Mesendoderm (in vitro differentiated cells): ENCODE measurements around the gene RBM23.

ENCODE experiments used
- DNase-seq: peaks from one replicate; pipeline ENCODE4 v3.0.0; 2013
- H2AK5ac ChIP-seq: 2 replicates; pipeline ENCODE4 v1.6.1; 2013; ENCODE audit warnings: low read length, inconsistent platforms
- H2BK120ac ChIP-seq: 2 replicates; pipeline ENCODE4 v1.6.1; 2013; ENCODE audit warnings: low read depth, mild to moderate bottlenecking, low read length, moderate library complexity, mixed read lengths
- H2BK15ac ChIP-seq: replicated peaks from 2 replicates; pipeline ENCODE4 v1.6.1; 2013; ENCODE audit warnings: low read depth, mild to moderate bottlenecking, moderate library complexity
- H2BK5ac ChIP-seq: 2 replicates; pipeline ENCODE4 v1.6.1; 2013; ENCODE audit warnings: low read length, inconsistent platforms
- H3K18ac ChIP-seq: 2 replicates; pipeline ENCODE4 v1.6.1; 2013; ENCODE audit warnings: mild to moderate bottlenecking, low read length, mixed read lengths
- H3K23ac ChIP-seq: one replicate; pipeline ENCODE4 v1.6.1; 2013; ENCODE audit warnings: low read length
- H3K27ac ChIP-seq: 2 replicates; pipeline ENCODE4 v1.5.1; 2013; ENCODE audit warnings: low read depth, mild to moderate bottlenecking, inconsistent platforms, low read length, moderate library complexity
- H3K27me3 ChIP-seq: 2 replicates; pipeline ENCODE4 v1.6.1; 2013; ENCODE audit warnings: low read length, control low read depth, mild to moderate bottlenecking, inconsistent platforms; ENCODE audit not compliant: insufficient read depth, poor library complexity
- H3K36me3 ChIP-seq: 2 replicates; pipeline ENCODE4 v1.6.1; 2013; ENCODE audit warnings: low read length, inconsistent platforms; ENCODE audit not compliant: control insufficient read depth, insufficient read depth
- H3K4ac ChIP-seq: one replicate; pipeline ENCODE4 v1.6.1; 2013; ENCODE audit warnings: low read depth, mild to moderate bottlenecking, low read length, moderate library complexity
- H3K4me1 ChIP-seq: 2 replicates; pipeline ENCODE4 v1.6.1; 2013; ENCODE audit warnings: low read depth, low read length, inconsistent platforms; ENCODE audit not compliant: control insufficient read depth
- H3K4me2 ChIP-seq: 2 replicates; pipeline ENCODE4 v1.6.1; 2013; ENCODE audit warnings: low read length
- H3K4me3 ChIP-seq: 2 replicates; pipeline ENCODE4 v1.5.1; 2013; ENCODE audit warnings: mild to moderate bottlenecking, low read length
- H3K56ac ChIP-seq: one replicate; pipeline ENCODE4 v1.6.1; 2013; ENCODE audit warnings: low read length
- H3K79me1 ChIP-seq: 2 replicates; pipeline ENCODE4 v1.6.1; 2013; ENCODE audit warnings: low read length, inconsistent platforms
- H3K79me2 ChIP-seq: 2 replicates; pipeline ENCODE4 v1.6.1; 2013; ENCODE audit warnings: mild to moderate bottlenecking, low read length; ENCODE audit not compliant: control insufficient read depth, insufficient read depth
- H3K9ac ChIP-seq: 2 replicates; pipeline ENCODE4 v1.6.1; 2013; ENCODE audit warnings: low read length, inconsistent platforms
- H4K5ac ChIP-seq: one replicate; pipeline ENCODE4 v1.6.1; 2013; ENCODE audit warnings: low read length
- H4K8ac ChIP-seq: one replicate; pipeline ENCODE4 v1.6.1; 2013; ENCODE audit warnings: low read depth, mild to moderate bottlenecking, control low read depth, low read length, moderate library complexity
- WGBS: extraction: QIAGEN DNeasy Blood & Tissue Kit; methylation state at CpG from one replicate; pipeline ENCODE4 v1.1.7; 2013; ENCODE audit warnings: low lambda C conversion rate, missing lambda C conversion rate; ENCODE audit not compliant: insufficient coverage; ENCODE audit errors: extremely low coverage; 5-methylcytosine and 5-hydroxymethylcytosine counted together

The RBM23 gene

DNA sequence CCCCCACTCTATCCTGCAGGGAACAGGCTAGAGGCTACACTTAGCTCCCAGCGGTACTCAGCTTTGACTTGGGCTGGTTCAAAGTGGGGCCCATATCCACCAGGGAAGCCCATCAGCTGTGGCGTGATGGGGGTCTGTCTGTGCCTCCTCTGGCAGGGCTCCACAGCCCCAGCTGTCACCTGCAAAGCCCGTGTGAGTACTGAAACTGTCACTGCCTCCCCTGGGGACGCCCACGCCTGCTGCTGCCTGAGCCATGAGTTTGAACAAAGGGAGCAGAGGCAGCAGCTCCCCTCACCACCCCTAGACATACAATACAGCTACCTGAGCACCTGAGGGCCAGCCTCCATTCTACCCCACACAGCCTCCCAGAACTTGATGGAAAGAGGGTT is 31.0 kb downstream of the RBM23 start:
- H3K79me2 ChIP-seq, result no peaks in the 10 kb centered on the region
- peak overlapping the region; percentile 54 for H3K4me2 ChIP-seq
- H3K18ac ChIP-seq, result no peak overlapping the region
- H2BK120ac ChIP-seq, result no peak overlapping the region
- no peaks in the 10 kb centered on the region for H3K27me3 ChIP-seq
- H4K5ac ChIP-seq, result peak overlapping the region; percentile 37
- no peak overlapping the region for H3K4me3 ChIP-seq
- H2BK5ac ChIP-seq, result no peak overlapping the region
- H3K36me3 ChIP-seq, result no peaks in the 10 kb centered on the region
- no CpG with 5 or more reads among the region's 5 CpGs for WGBS
- H3K23ac ChIP-seq, result no peak overlapping the region
- H3K9ac ChIP-seq, result peak overlapping the region; percentile 77
- H3K4ac ChIP-seq, result no peak overlapping the region
- H2BK15ac ChIP-seq, result no peak overlapping the region
- no peak for DNase-seq
- peak overlapping the region; percentile 81 for H3K56ac ChIP-seq
- H2AK5ac ChIP-seq, result peak overlapping the region; percentile 48
- no peak overlapping the region for H3K27ac ChIP-seq
- no peaks in the 10 kb centered on the region for H3K79me1 ChIP-seq
- H3K4me1 ChIP-seq, result peaks cover 9% of the 10 kb centered on the region
- no peak overlapping the region for H4K8ac ChIP-seq

DNA sequence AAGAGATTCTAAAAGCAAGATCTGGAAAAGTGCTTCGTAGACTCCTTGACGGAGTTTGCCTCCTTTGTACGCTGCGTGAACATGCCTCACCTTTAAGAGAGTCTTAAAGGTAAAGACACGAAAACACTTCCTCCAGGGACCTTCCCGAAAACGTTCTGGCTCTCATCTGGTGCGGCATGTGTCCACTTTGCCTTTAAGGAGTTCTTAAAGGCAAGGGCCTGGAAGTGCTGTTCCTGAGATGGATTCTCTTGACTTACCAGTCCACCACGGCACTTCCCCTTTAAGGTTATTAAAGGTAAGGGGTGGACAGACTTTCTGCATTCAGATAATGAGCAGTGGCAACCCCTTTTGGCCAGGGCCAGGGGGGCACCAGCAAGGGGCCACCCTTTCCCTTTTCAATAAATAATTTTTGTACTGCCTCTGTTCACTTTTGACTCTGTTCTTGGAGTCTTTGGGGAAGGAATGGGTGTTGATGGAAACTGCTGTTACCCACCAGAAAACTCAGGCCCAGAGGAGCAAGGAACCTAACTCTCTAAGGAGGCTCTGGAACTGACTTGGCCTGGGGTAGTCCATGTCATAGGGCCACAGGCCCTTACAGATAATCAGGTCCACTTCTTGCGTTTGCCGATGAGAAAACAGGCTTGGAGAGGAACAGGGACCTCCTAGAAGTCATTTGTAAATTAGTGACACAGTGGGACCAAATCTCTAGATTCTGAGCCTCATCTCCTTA is 31.5 kb downstream of the RBM23 start:
- no peak overlapping the region for H3K23ac ChIP-seq
- no peak overlapping the region for H2BK15ac ChIP-seq
- H4K5ac ChIP-seq, result peak overlapping the region; percentile 37
- H2AK5ac ChIP-seq, result peak overlapping the region; percentile 48
- no peak overlapping the region for H2BK120ac ChIP-seq
- no peak overlapping the region for H2BK5ac ChIP-seq
- peak overlapping the region; percentile 81 for H3K56ac ChIP-seq
- H3K18ac ChIP-seq, result peak overlapping the region; percentile 85
- DNase-seq, result peak; percentile 98
- H3K79me2 ChIP-seq, result no peaks in the 10 kb centered on the region
- no peaks in the 10 kb centered on the region for H3K27me3 ChIP-seq
- peak overlapping the region; percentile 91 for H3K27ac ChIP-seq
- peak overlapping the region; percentile 84 for H3K4ac ChIP-seq
- H3K4me3 ChIP-seq, result peak overlapping the region; percentile 7
- H3K4me1 ChIP-seq, result peaks cover 13% of the 10 kb centered on the region
- peak overlapping the region; percentile 77 for H3K9ac ChIP-seq
- H4K8ac ChIP-seq, result no peak overlapping the region
- H3K79me1 ChIP-seq, result no peaks in the 10 kb centered on the region
- H3K36me3 ChIP-seq, result no peaks in the 10 kb centered on the region
- no CpG with 5 or more reads among the region's 11 CpGs for WGBS
- peak overlapping the region; percentile 54 for H3K4me2 ChIP-seq

DNA sequence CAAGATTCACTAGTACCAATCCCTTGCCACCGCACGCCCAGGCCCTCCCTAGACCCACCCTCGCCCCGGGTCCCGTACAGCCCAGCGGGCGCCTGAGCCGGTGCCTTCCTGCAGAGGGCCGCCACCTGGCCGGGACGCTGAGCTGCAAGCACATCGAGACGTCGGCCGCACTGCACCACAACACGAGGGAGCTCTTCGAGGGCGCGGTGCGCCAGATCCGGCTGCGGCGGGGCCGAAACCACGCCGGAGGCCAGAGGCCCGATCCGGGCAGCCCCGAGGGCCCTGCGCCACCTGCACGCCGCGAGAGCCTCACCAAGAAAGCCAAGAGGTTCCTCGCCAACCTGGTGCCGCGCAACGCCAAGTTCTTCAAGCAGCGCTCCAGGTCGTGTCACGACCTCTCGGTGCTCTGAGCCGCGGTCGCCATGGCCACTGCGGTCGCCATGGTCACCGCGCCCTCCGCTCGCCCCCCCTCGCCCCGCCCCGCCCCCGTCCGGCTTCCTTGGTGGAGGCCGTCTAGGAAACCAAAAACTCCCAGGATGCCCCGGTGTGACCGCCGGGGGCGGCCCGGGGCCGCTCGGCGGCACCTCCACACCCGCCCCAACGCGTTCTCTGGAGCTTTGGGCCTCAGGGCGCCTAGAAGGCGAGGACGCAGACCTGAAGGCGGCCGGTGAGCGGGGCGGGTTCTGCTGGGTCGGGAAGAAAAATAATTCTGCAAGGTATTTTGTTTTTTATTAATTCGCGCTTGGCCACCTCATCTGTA is 32.3 kb downstream of the RBM23 start:
- H4K8ac ChIP-seq, result no peak overlapping the region
- no CpG with 5 or more reads among the region's 77 CpGs for WGBS
- H2BK5ac ChIP-seq, result no peak overlapping the region
- peak overlapping the region; percentile 91 for H3K27ac ChIP-seq
- H3K4me1 ChIP-seq, result peaks cover 15% of the 10 kb centered on the region
- peak overlapping the region; percentile 75 for H3K4me2 ChIP-seq
- no peak overlapping the region for H4K5ac ChIP-seq
- no peak overlapping the region for H2AK5ac ChIP-seq
- H3K4ac ChIP-seq, result peak overlapping the region; percentile 84
- H3K79me1 ChIP-seq, result no peaks in the 10 kb centered on the region
- H3K36me3 ChIP-seq, result no peaks in the 10 kb centered on the region
- H3K18ac ChIP-seq, result peak overlapping the region; percentile 85
- peak overlapping the region; percentile 77 for H3K9ac ChIP-seq
- H2BK15ac ChIP-seq, result no peak overlapping the region
- H3K23ac ChIP-seq, result peak overlapping the region; percentile 10
- no peaks in the 10 kb centered on the region for H3K27me3 ChIP-seq
- H3K56ac ChIP-seq, result peak overlapping the region; percentile 86
- H2BK120ac ChIP-seq, result no peak overlapping the region
- H3K79me2 ChIP-seq, result no peaks in the 10 kb centered on the region
- DNase-seq, result peak; percentile 94
- peak overlapping the region; percentile 44 for H3K4me3 ChIP-seq

DNA sequence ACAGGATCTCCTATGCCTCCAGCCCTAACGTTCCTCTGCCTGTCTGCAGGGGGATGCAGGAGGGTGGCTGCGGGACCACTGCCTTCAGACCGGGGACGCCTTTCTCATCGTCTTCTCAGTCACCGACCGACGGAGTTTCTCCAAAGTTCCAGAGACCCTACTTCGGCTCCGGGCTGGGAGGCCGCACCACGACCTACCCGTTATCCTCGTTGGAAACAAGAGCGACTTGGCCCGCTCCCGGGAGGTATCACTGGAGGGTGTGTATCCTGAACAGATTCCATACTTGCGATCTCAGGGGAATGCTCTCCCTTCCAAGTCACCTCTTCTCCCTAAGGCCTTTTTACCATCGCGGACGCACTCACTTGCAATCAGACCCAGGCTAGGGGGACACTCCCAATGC is 33.0 kb downstream of the RBM23 start:
- Histone ChIP-seq H3K4ac (no peak overlapping the region), H4K8ac (no peak overlapping the region), H2BK120ac (no peak overlapping the region), H2AK5ac (peak overlapping the region; percentile 15), H3K56ac (peak overlapping the region; percentile 86), H3K36me3 (no peaks in the 10 kb centered on the region), H2BK5ac (no peak overlapping the region), H3K4me3 (no peak overlapping the region), H3K4me2 (no peak overlapping the region), H3K4me1 (peaks cover 15% of the 10 kb centered on the region), H3K27me3 (no peaks in the 10 kb centered on the region), H3K9ac (peak overlapping the region; percentile 65), H3K79me1 (no peaks in the 10 kb centered on the region), H3K27ac (no peak overlapping the region), H3K23ac (no peak overlapping the region), H3K18ac (no peak overlapping the region), H3K79me2 (no peaks in the 10 kb centered on the region), H2BK15ac (no peak overlapping the region), H4K5ac (no peak overlapping the region)
- WGBS, result no CpG with 5 or more reads among the region's 21 CpGs
- no peak for DNase-seq

DNA sequence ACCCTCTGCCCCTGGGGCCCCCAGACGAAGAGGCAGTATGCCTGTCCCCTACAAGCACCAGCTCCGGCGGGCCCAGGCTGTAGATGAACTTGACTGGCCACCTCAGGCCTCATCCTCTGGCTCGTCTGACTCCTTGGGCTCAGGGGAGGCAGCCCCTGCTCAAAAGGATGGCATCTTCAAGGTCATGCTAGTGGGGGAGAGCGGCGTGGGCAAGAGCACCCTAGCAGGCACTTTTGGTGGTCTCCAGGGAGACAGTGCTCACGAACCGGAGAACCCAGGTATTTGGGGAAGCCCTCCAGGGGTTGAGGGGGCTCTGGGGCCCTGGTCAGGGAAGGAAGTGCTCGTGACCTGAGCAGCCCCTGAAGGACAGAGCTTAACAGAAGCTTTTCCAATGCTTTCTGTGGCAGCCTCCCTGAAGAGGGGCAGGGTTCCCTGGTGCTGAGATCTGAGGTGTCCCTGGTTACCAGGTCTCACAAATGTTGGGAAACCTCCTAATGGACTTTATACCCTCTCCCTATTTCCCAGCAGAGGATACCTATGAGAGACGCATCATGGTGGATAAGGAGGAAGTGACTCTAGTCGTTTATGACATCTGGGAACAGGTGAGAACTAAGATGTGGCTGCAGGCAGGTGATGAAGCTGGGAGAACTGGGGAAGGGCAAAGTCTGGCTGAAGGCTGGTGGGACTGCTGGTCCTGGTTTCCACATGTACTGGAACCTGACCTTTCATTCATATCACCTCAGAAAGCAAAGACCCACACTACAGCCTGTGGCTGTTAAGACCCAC is 34.0 kb downstream of the RBM23 start:
- H3K27ac ChIP-seq, result no peak overlapping the region
- H4K5ac ChIP-seq, result no peak overlapping the region
- H3K23ac ChIP-seq, result no peak overlapping the region
- no peak for DNase-seq
- H3K4me3 ChIP-seq, result no peak overlapping the region
- H2BK5ac ChIP-seq, result no peak overlapping the region
- no peak overlapping the region for H3K4me2 ChIP-seq
- no peak overlapping the region for H3K9ac ChIP-seq
- H2BK15ac ChIP-seq, result no peak overlapping the region
- no peaks in the 10 kb centered on the region for H3K79me2 ChIP-seq
- H3K18ac ChIP-seq, result no peak overlapping the region
- no peak overlapping the region for H3K56ac ChIP-seq
- H3K27me3 ChIP-seq, result no peaks in the 10 kb centered on the region
- peaks cover 15% of the 10 kb centered on the region for H3K4me1 ChIP-seq
- no peak overlapping the region for H4K8ac ChIP-seq
- no peak overlapping the region for H2BK120ac ChIP-seq
- H3K79me1 ChIP-seq, result no peaks in the 10 kb centered on the region
- no CpG with 5 or more reads among the region's 11 CpGs for WGBS
- no peaks in the 10 kb centered on the region for H3K36me3 ChIP-seq
- H2AK5ac ChIP-seq, result no peak overlapping the region
- no peak overlapping the region for H3K4ac ChIP-seq
